Measurements from ENCODE around the gene SMIM32.

The SMIM32 gene

GRCh38 chr5:136199408-136199807, 6.4 kb upstream of the SMIM32 start:
- Histone ChIP-seq H3K4me1 (ENCODE audit: control insufficient read depth, insufficient read depth, low read length, poor library complexity, severe bottlenecking) (no peaks in the 10 kb centered on the region), H3K9me3 (ENCODE audit: control insufficient read depth, low read length) (no peaks in the 10 kb centered on the region), H3K36me3 (ENCODE audit: control insufficient read depth, insufficient read depth, low read length) (no peaks in the 10 kb centered on the region), H3K27ac (ENCODE audit: insufficient read depth, low read length, poor library complexity, severe bottlenecking) (no peak overlapping the region), H3K4me3 (ENCODE audit: insufficient read depth, low read depth, low read length, poor library complexity, severe bottlenecking) (no peak overlapping the region), H3K27me3 (replicated peaks; ENCODE audit: control insufficient read depth, insufficient read depth, low read length, poor library complexity, severe bottlenecking) (no peaks in the 10 kb centered on the region)
- DNase-seq = no peak

GRCh38 chr5:136198453-136198852, 5.5 kb upstream of the SMIM32 start:
- no peaks in the 10 kb centered on the region for H3K4me1 ChIP-seq (ENCODE audit: control insufficient read depth, insufficient read depth, low read length, poor library complexity, severe bottlenecking)
- DNase-seq = no peak
- no peaks in the 10 kb centered on the region for H3K36me3 ChIP-seq (ENCODE audit: control insufficient read depth, insufficient read depth, low read length)
- no peak overlapping the region for H3K4me3 ChIP-seq (ENCODE audit: insufficient read depth, low read depth, low read length, poor library complexity, severe bottlenecking)
- no peaks in the 10 kb centered on the region for H3K9me3 ChIP-seq (ENCODE audit: control insufficient read depth, low read length)
- H3K27ac ChIP-seq (ENCODE audit: insufficient read depth, low read length, poor library complexity, severe bottlenecking) = no peak overlapping the region
- peaks cover 3% of the 10 kb centered on the region for H3K27me3 ChIP-seq (replicated peaks; ENCODE audit: control insufficient read depth, insufficient read depth, low read length, poor library complexity, severe bottlenecking)

- Histone ChIP-seq H3K9me3 (ENCODE audit: control insufficient read depth, low read length) (no peaks in the 10 kb centered on the region), H3K27ac (ENCODE audit: insufficient read depth, low read length, poor library complexity, severe bottlenecking) (no peak overlapping the region), H3K27me3 (replicated peaks; ENCODE audit: control insufficient read depth, insufficient read depth, low read length, poor library complexity, severe bottlenecking) (peaks cover 3% of the 10 kb centered on the region), H3K4me3 (ENCODE audit: insufficient read depth, low read depth, low read length, poor library complexity, severe bottlenecking) (no peak overlapping the region), H3K36me3 (ENCODE audit: control insufficient read depth, insufficient read depth, low read length) (no peaks in the 10 kb centered on the region), H3K4me1 (ENCODE audit: control insufficient read depth, insufficient read depth, low read length, poor library complexity, severe bottlenecking) (no peaks in the 10 kb centered on the region)
- DNase-seq = no peak
These were observed 4.6 kb upstream of the SMIM32 start for GRCh38 chr5:136197462-136198142.

GRCh38 chr5:136195971-136196820, 3.2 kb upstream of the SMIM32 start:
- no peaks in the 10 kb centered on the region for H3K9me3 ChIP-seq (ENCODE audit: control insufficient read depth, low read length)
- peaks cover 3% of the 10 kb centered on the region for H3K27me3 ChIP-seq (replicated peaks; ENCODE audit: control insufficient read depth, insufficient read depth, low read length, poor library complexity, severe bottlenecking)
- DNase-seq = no peak
- H3K27ac ChIP-seq (ENCODE audit: insufficient read depth, low read length, poor library complexity, severe bottlenecking) = no peak overlapping the region
- peaks cover 4% of the 10 kb centered on the region for H3K4me1 ChIP-seq (ENCODE audit: control insufficient read depth, insufficient read depth, low read length, poor library complexity, severe bottlenecking)
- H3K36me3 ChIP-seq (ENCODE audit: control insufficient read depth, insufficient read depth, low read length) = no peaks in the 10 kb centered on the region
- no peak overlapping the region for H3K4me3 ChIP-seq (ENCODE audit: insufficient read depth, low read depth, low read length, poor library complexity, severe bottlenecking)

- H3K27ac ChIP-seq (ENCODE audit: insufficient read depth, low read length, poor library complexity, severe bottlenecking) = no peak overlapping the region
- peaks cover 8% of the 10 kb centered on the region for H3K27me3 ChIP-seq (replicated peaks; ENCODE audit: control insufficient read depth, insufficient read depth, low read length, poor library complexity, severe bottlenecking)
- no peaks in the 10 kb centered on the region for H3K36me3 ChIP-seq (ENCODE audit: control insufficient read depth, insufficient read depth, low read length)
These were observed 1.6 kb upstream of the SMIM32 start for GRCh38 chr5:136194576-136194975.

GRCh38 chr5:136193322-136193935, 467 bp upstream of the SMIM32 start:
- Histone ChIP-seq H3K9me3 (ENCODE audit: control insufficient read depth, low read length) (no peaks in the 10 kb centered on the region), H3K4me1 (ENCODE audit: control insufficient read depth, insufficient read depth, low read length, poor library complexity, severe bottlenecking) (peaks cover 4% of the 10 kb centered on the region), H3K27me3 (replicated peaks; ENCODE audit: control insufficient read depth, insufficient read depth, low read length, poor library complexity, severe bottlenecking) (peaks cover 8% of the 10 kb centered on the region), H3K27ac (ENCODE audit: insufficient read depth, low read length, poor library complexity, severe bottlenecking) (no peak overlapping the region), H3K36me3 (ENCODE audit: control insufficient read depth, insufficient read depth, low read length) (no peaks in the 10 kb centered on the region), H3K4me3 (ENCODE audit: insufficient read depth, low read depth, low read length, poor library complexity, severe bottlenecking) (no peak overlapping the region)
- DNase-seq = no peak

More at GRCh38 chr5:136194576-136194975, 1.6 kb upstream of the SMIM32 start:
- no peak for DNase-seq
- Histone ChIP-seq H3K4me1 (ENCODE audit: control insufficient read depth, insufficient read depth, low read length, poor library complexity, severe bottlenecking) (peaks cover 4% of the 10 kb centered on the region), H3K9me3 (ENCODE audit: control insufficient read depth, low read length) (no peaks in the 10 kb centered on the region), H3K4me3 (ENCODE audit: insufficient read depth, low read depth, low read length, poor library complexity, severe bottlenecking) (no peak overlapping the region)

- Histone ChIP-seq H3K27me3 (replicated peaks; ENCODE audit: control insufficient read depth, insufficient read depth, low read length, poor library complexity, severe bottlenecking) (peaks cover 8% of the 10 kb centered on the region), H3K9me3 (ENCODE audit: control insufficient read depth, low read length) (no peaks in the 10 kb centered on the region), H3K4me3 (ENCODE audit: insufficient read depth, low read depth, low read length, poor library complexity, severe bottlenecking) (no peak overlapping the region), H3K27ac (ENCODE audit: insufficient read depth, low read length, poor library complexity, severe bottlenecking) (no peak overlapping the region), H3K36me3 (ENCODE audit: control insufficient read depth, insufficient read depth, low read length) (no peaks in the 10 kb centered on the region), H3K4me1 (ENCODE audit: control insufficient read depth, insufficient read depth, low read length, poor library complexity, severe bottlenecking) (peaks cover 4% of the 10 kb centered on the region)
- no peak for DNase-seq
These were observed 892 bp downstream of the SMIM32 start for GRCh38 chr5:136192015-136192525.

GRCh38 chr5:136191304-136192014, 1.5 kb downstream of the SMIM32 start:
- H3K4me3 ChIP-seq (ENCODE audit: insufficient read depth, low read depth, low read length, poor library complexity, severe bottlenecking) = no peak overlapping the region
- peaks cover 8% of the 10 kb centered on the region for H3K27me3 ChIP-seq (replicated peaks; ENCODE audit: control insufficient read depth, insufficient read depth, low read length, poor library complexity, severe bottlenecking)
- no peaks in the 10 kb centered on the region for H3K36me3 ChIP-seq (ENCODE audit: control insufficient read depth, insufficient read depth, low read length)
- peaks cover 4% of the 10 kb centered on the region for H3K4me1 ChIP-seq (ENCODE audit: control insufficient read depth, insufficient read depth, low read length, poor library complexity, severe bottlenecking)
- H3K27ac ChIP-seq (ENCODE audit: insufficient read depth, low read length, poor library complexity, severe bottlenecking) = no peak overlapping the region
- H3K9me3 ChIP-seq (ENCODE audit: control insufficient read depth, low read length) = no peaks in the 10 kb centered on the region
- no peak for DNase-seq

- Histone ChIP-seq H3K36me3 (ENCODE audit: control insufficient read depth, insufficient read depth, low read length) (no peaks in the 10 kb centered on the region), H3K4me3 (ENCODE audit: insufficient read depth, low read depth, low read length, poor library complexity, severe bottlenecking) (no peak overlapping the region), H3K27ac (ENCODE audit: insufficient read depth, low read length, poor library complexity, severe bottlenecking) (no peak overlapping the region), H3K4me1 (ENCODE audit: control insufficient read depth, insufficient read depth, low read length, poor library complexity, severe bottlenecking) (peaks cover 4% of the 10 kb centered on the region), H3K9me3 (ENCODE audit: control insufficient read depth, low read length) (no peaks in the 10 kb centered on the region), H3K27me3 (replicated peaks; ENCODE audit: control insufficient read depth, insufficient read depth, low read length, poor library complexity, severe bottlenecking) (peaks cover 8% of the 10 kb centered on the region)
- no peak for DNase-seq
These were observed 2.1 kb downstream of the SMIM32 start for GRCh38 chr5:136190904-136191303.

Measured in effector memory CD4-positive, alpha-beta T cell (primary cell).